ENCODE data around the gene ARG2. TPM values are rescaled to one million over a fixed set of nuclear protein-coding genes. Genes with fewer than 3 reads are reported as not detected.

Gene ARG2
- polyA plus RNA-seq, 1 donor from 2014 or later: 204 TPM

- no peak overlapping the region for H3K9ac ChIP-seq (ENCODE audit: low read length)
- no peak overlapping the region for H2AFZ ChIP-seq (ENCODE audit: low read depth, low read length)
- H3K4me3 ChIP-seq (ENCODE audit: low read length): no peak overlapping the region
- H3K9me3 ChIP-seq (ENCODE audit: low read length): no peaks in the 10 kb centered on the region
- H4K20me1 ChIP-seq (ENCODE audit: insufficient read depth): no peaks in the 10 kb centered on the region
- TF ChIP-seq EZH2 (IDR thresholded peaks at IDR 0.05; ENCODE audit: borderline replicate concordance, insufficient read depth, low read length, poor library complexity, severe bottlenecking) (no peak), RAD21 (conservative IDR thresholded peaks at IDR 0.05) (no peak), TAF1 (IDR thresholded peaks at IDR 0.05; ENCODE audit: low read depth) (no peak), POLR2AphosphoS5 (IDR thresholded peaks at IDR 0.05) (no peak), MXI1 (conservative IDR thresholded peaks at IDR 0.05; ENCODE audit: poor library complexity, severe bottlenecking) (no peak), EP300 (conservative IDR thresholded peaks at IDR 0.05; ENCODE audit: poor library complexity, severe bottlenecking) (no peak), SMC3 (conservative IDR thresholded peaks at IDR 0.05; ENCODE audit: poor library complexity) (no peak)
- TF ChIP-seq, protein P1, sequence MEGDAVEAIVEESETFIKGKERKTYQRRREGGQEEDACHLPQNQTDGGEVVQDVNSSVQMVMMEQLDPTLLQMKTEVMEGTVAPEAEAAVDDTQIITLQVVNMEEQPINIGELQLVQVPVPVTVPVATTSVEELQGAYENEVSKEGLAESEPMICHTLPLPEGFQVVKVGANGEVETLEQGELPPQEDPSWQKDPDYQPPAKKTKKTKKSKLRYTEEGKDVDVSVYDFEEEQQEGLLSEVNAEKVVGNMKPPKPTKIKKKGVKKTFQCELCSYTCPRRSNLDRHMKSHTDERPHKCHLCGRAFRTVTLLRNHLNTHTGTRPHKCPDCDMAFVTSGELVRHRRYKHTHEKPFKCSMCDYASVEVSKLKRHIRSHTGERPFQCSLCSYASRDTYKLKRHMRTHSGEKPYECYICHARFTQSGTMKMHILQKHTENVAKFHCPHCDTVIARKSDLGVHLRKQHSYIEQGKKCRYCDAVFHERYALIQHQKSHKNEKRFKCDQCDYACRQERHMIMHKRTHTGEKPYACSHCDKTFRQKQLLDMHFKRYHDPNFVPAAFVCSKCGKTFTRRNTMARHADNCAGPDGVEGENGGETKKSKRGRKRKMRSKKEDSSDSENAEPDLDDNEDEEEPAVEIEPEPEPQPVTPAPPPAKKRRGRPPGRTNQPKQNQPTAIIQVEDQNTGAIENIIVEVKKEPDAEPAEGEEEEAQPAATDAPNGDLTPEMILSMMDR (IDR thresholded peaks at IDR 0.05; ENCODE audit: poor library complexity, severe bottlenecking): no peak
- TF ChIP-seq, protein P2, sequence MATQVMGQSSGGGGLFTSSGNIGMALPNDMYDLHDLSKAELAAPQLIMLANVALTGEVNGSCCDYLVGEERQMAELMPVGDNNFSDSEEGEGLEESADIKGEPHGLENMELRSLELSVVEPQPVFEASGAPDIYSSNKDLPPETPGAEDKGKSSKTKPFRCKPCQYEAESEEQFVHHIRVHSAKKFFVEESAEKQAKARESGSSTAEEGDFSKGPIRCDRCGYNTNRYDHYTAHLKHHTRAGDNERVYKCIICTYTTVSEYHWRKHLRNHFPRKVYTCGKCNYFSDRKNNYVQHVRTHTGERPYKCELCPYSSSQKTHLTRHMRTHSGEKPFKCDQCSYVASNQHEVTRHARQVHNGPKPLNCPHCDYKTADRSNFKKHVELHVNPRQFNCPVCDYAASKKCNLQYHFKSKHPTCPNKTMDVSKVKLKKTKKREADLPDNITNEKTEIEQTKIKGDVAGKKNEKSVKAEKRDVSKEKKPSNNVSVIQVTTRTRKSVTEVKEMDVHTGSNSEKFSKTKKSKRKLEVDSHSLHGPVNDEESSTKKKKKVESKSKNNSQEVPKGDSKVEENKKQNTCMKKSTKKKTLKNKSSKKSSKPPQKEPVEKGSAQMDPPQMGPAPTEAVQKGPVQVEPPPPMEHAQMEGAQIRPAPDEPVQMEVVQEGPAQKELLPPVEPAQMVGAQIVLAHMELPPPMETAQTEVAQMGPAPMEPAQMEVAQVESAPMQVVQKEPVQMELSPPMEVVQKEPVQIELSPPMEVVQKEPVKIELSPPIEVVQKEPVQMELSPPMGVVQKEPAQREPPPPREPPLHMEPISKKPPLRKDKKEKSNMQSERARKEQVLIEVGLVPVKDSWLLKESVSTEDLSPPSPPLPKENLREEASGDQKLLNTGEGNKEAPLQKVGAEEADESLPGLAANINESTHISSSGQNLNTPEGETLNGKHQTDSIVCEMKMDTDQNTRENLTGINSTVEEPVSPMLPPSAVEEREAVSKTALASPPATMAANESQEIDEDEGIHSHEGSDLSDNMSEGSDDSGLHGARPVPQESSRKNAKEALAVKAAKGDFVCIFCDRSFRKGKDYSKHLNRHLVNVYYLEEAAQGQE (IDR thresholded peaks at IDR 0.05; ENCODE audit: borderline replicate concordance): no peak
- no peaks in the 10 kb centered on the region for H3K79me2 ChIP-seq (replicated peaks; ENCODE audit: insufficient read depth, low read length)
- no peaks in the 10 kb centered on the region for H3F3A ChIP-seq (ENCODE audit: insufficient read depth, low read length, poor library complexity, severe bottlenecking)
- no peak overlapping the region for H3K27ac ChIP-seq (ENCODE audit: low read length)
- no peak overlapping the region for H3K4me2 ChIP-seq (ENCODE audit: low read length)
- peaks cover 10% of the 10 kb centered on the region for H3K36me3 ChIP-seq (ENCODE audit: insufficient read depth, low read length)
- no peaks in the 10 kb centered on the region for H3K27me3 ChIP-seq (ENCODE audit: insufficient read depth, low read depth, low read length)
- H3K9me2 ChIP-seq (ENCODE audit: insufficient read depth, low read length): no peaks in the 10 kb centered on the region
Measured at GRCh38 chr14:67653651-67654280, 34.0 kb downstream of the ARG2 start.

DNA sequence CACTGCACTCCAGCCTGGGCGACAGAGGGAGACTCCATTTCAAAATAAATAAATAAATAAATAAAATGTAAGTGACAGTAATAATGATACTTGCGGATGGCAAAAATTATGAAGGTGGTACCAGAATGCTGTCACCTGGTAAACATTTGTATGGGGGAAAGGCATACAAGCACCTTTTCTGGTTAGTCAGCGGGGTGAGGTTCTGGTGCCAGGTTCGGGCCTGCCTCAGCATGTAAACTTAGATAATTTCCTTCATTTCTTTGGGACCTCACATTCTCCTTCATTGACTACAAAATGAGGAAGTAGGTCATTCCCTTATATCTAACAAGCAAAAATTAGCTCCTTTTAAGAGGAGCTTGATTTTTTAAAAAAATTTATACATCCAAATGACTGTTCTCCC, 43.9 kb downstream of the ARG2 start:
- Histone ChIP-seq H3K79me2 (replicated peaks; ENCODE audit: insufficient read depth, low read length) (peaks cover 29% of the 10 kb centered on the region), H4K20me1 (ENCODE audit: insufficient read depth) (no peaks in the 10 kb centered on the region)

More for the DNA sequence above, 43.9 kb downstream of the ARG2 start:
- Histone ChIP-seq H3K27me3 (ENCODE audit: insufficient read depth, low read depth, low read length) (no peaks in the 10 kb centered on the region), H3K9me2 (ENCODE audit: insufficient read depth, low read length) (no peaks in the 10 kb centered on the region), H3K9me3 (ENCODE audit: low read length) (no peaks in the 10 kb centered on the region), H3K4me2 (ENCODE audit: low read length) (no peak overlapping the region), H3K4me3 (ENCODE audit: low read length) (no peak overlapping the region), H2AFZ (ENCODE audit: low read depth, low read length) (no peak overlapping the region), H3K27ac (ENCODE audit: low read length) (no peak overlapping the region), H3K36me3 (ENCODE audit: insufficient read depth, low read length) (peaks cover 5% of the 10 kb centered on the region), H3K9ac (ENCODE audit: low read length) (no peak overlapping the region), H3F3A (ENCODE audit: insufficient read depth, low read length, poor library complexity, severe bottlenecking) (no peaks in the 10 kb centered on the region)
- TF ChIP-seq, protein P2 (IDR thresholded peaks at IDR 0.05; ENCODE audit: borderline replicate concordance): no peak
- no peak for TF ChIP-seq SMC3 (conservative IDR thresholded peaks at IDR 0.05; ENCODE audit: poor library complexity)
- no peak for TF ChIP-seq TAF1 (IDR thresholded peaks at IDR 0.05; ENCODE audit: low read depth)
- TF ChIP-seq EP300 (conservative IDR thresholded peaks at IDR 0.05; ENCODE audit: poor library complexity, severe bottlenecking): no peak
- TF ChIP-seq, protein P1 (IDR thresholded peaks at IDR 0.05; ENCODE audit: poor library complexity, severe bottlenecking): no peak
- no peak for TF ChIP-seq RAD21 (conservative IDR thresholded peaks at IDR 0.05)

Data from neural cell (in vitro differentiated cells).